Ovary (tissue), 9 donors: ENCODE data around the gene BCL7A. TPM values are rescaled to one million over a fixed set of nuclear protein-coding genes. Genes with fewer than 3 reads are reported as not detected.

Source experiments
- DNase-seq, 5 donors: peaks; one replicate each; pipeline ENCODE4 v3.0.0-alpha.2; 2019 to 2020
- H3K27ac ChIP-seq, 2 donors: fragments of 200-600 bp; one replicate each; pipeline versions ENCODE4 v1.5.1 to v1.8.0; 2019 to 2022
- H3K27me3 ChIP-seq: fragments of 200-600 bp; one replicate; pipeline ENCODE4 v1.8.0; 2022
- H3K36me3 ChIP-seq: fragments of 200-600 bp; sonication (generic); one replicate; pipeline ENCODE4 v1.5.1; 2019
- H3K4me1 ChIP-seq: one replicate; pipeline ENCODE4 v1.8.1; 2013; ENCODE audit warnings: mild to moderate bottlenecking, moderate library complexity; ENCODE audit not compliant: insufficient read depth
- H3K4me3 ChIP-seq: fragments of 200-600 bp; sonication (generic); one replicate; pipeline ENCODE4 v1.5.1; 2017
- H3K9me3 ChIP-seq, 2 donors: fragments of 200-600 bp in 1 of 2; sonication (generic) in 1 of 2; one replicate each; pipeline versions ENCODE4 v1.5.1 to v1.8.1; 2013 to 2019; ENCODE audit warnings: mild to moderate bottlenecking in 1 of 2, moderate library complexity in 1 of 2
- EP300 ChIP-seq: sonication (generic); formaldehyde crosslinking; IDR thresholded peaks from one replicate; pipeline ENCODE4 v1.6.1; 2017; ENCODE audit warnings: antibody characterized with exemption
- POLR2A ChIP-seq: fragments of 450-650 bp; IDR thresholded peaks from one replicate; pipeline ENCODE4 v1.6.1; 2017; ENCODE audit warnings: antibody characterized with exemption, mild to moderate bottlenecking, moderate library complexity
- WGBS, 3 donors: extraction: QIAGEN DNeasy Blood & Tissue Kit in 1 of 3; methylation state at CpG; one replicate each; pipeline versions ENCODE4 v1.1.5 to v1.1.7; 2013 to 2017; 5-methylcytosine and 5-hydroxymethylcytosine counted together
- intact Hi-C, 4 donors: fragments of 100-400 bp; cut with DNase I; formaldehyde crosslinking; loops; one replicate each; pipeline versions ENCODE4 v1.11.0 to v1.15.1; 2022 to 2023
- polyA plus RNA-seq, 2 donors: library from polyadenylated mRNA; stranded (reverse); fragments of 200-250 nt in 1 of 2; fragments of 350-450 nt in 1 of 2; fragmentation: Illumina TruSeq in 1 of 2; extraction: RNeasy Lipid Tissue Mini Kit (QIAGEN cat#74804) in 1 of 2; gene quantifications; one replicate each; pipeline ENCODE4 v1.2.3, GENCODE V29; 2013 to 2014
- total RNA-seq, 7 donors: library from RNA; depleted of rRNA in 2 of 7; stranded (reverse); fragments of >200 nt in 2 of 7; fragmentation: NEBNext Ultra II Directional in 3 of 7; extraction: Animal tissue kit (Norgen Biotek cat#: 25700) in 3 of 7; gene quantifications; one replicate each; pipeline versions ENCODE4 v1.1.0 to v1.2.4, GENCODE V29; 2016 to 2023
- TF ChIP-seq, protein P1 (sequence below), 3 donors: fragments of 450-650 bp in 2 of 3; fragments of 200-600 bp in 1 of 3; IDR thresholded peaks; one replicate each; pipeline versions ENCODE4 v1.5.1 to v1.8.0; 2016 to 2022; ENCODE audit warnings: antibody characterized with exemption in 3 of 3, mild to moderate bottlenecking in 1 of 3
- donor health status: DM: no; HTN: no; CAD: no; lungs with moderate emphysema.
- donor health status: DM: no; HTN: no; CAD: no.
- donor health status: Bipolar disorder and iron deficiency.
- donor health status: DM: yes; HTN: yes; CAD: no.
- donor health status: DM: no; HTN: no; CAD: no.
- donor health status: DM: yes; HTN: yes; CAD: no.

BCL7A gene
- total and polyA plus RNA-seq, 9 donors: 4.4 to 9.1 (median 6.4) TPM

DNA sequence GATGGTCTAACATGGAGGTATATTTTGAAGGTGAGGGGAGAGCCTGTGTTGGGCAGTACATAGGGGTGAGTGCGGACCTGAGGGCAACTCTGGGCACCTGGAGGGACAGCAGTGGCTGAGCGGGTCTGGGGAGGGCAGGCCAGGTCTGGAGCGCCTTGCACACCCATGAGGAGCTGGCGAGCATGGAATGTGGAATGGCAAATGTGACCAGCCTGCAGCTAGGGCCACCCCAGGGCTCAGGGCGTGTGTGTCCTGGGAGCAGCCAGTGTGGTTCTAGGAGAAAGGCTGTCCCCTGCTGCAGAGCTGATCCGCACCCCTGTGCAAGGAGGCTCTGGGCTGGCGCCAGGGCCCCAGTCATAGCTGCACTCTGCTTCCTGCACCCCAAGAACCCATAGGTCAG is 24.5 kb downstream of the BCL7A start:
- H3K9me3 ChIP-seq: no peaks in the 10 kb centered on the region
- peaks cover 6% of the 10 kb centered on the region for H3K4me1 ChIP-seq
- DNase-seq: no peak
- no peaks in the 10 kb centered on the region for H3K36me3 ChIP-seq
- no peak overlapping the region for H3K27ac ChIP-seq
- TF ChIP-seq, protein P1, sequence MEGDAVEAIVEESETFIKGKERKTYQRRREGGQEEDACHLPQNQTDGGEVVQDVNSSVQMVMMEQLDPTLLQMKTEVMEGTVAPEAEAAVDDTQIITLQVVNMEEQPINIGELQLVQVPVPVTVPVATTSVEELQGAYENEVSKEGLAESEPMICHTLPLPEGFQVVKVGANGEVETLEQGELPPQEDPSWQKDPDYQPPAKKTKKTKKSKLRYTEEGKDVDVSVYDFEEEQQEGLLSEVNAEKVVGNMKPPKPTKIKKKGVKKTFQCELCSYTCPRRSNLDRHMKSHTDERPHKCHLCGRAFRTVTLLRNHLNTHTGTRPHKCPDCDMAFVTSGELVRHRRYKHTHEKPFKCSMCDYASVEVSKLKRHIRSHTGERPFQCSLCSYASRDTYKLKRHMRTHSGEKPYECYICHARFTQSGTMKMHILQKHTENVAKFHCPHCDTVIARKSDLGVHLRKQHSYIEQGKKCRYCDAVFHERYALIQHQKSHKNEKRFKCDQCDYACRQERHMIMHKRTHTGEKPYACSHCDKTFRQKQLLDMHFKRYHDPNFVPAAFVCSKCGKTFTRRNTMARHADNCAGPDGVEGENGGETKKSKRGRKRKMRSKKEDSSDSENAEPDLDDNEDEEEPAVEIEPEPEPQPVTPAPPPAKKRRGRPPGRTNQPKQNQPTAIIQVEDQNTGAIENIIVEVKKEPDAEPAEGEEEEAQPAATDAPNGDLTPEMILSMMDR (IDR thresholded peaks at IDR 0.05): no peak
- no peak for TF ChIP-seq POLR2A
- 80 to 99% (median 96%) methylated on average over 7 of the region's 7 CpGs for whole genome bisulfite sequencing, 3 donors
- intact Hi-C loops: no loop called here
- H3K4me3 ChIP-seq: no peak overlapping the region
- no peaks in the 10 kb centered on the region for H3K27me3 ChIP-seq

DNA sequence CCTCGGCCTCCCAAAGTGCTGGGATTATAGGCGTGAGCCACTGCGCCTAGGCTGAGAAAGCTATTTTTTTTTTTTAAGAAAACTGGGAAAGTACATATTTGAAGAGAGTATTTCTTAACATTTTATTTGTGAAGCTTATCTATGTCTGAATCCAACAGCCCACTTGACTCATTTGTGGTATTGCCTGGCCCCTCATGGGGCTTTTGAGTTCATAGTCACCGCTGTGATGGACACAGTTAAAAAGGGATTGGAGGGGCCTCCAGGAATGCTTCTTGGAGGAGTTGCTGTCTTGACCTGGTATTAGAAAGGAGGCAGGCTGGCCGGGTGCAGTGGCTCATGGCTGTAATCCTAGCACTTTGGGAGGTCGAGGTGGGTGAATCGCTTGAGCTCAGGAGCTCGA is 26.5 kb downstream of the BCL7A start:
- Histone ChIP-seq H3K36me3 (no peaks in the 10 kb centered on the region), H3K4me3 (no peak overlapping the region), H3K4me1 (peaks cover 6% of the 10 kb centered on the region), H3K27ac (no peak overlapping the region), H3K9me3 (no peaks in the 10 kb centered on the region), H3K27me3 (no peaks in the 10 kb centered on the region)
- no peak for TF ChIP-seq EP300
- TF ChIP-seq POLR2A: no peak
- TF ChIP-seq, protein P1 (IDR thresholded peaks at IDR 0.05): no peak
- intact Hi-C loops: no loop called here
- no peak for DNase-seq
- 90 to 94% (median 92%) methylated on average over 8 of the region's 8 CpGs for WGBS, 3 donors

DNA sequence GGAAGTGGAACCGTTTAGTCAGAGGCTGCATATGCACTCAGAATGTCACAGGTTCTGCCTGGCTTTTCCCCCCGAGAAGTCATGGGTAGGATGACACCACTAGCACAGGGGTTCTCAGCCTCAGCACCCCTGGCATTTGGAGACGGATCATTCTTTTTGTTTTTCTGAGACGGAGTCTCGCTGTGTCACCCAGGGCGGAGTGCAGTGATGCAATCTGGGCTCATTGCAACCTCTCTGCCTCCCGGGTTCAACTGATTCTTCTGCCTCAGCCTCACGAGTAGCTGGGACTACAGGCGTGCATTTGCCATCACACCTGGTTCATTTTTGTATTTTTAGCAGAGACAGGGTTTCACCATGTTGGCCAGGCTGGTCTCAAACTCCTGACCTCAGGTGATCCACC is 28.1 kb downstream of the BCL7A start:
- no peak overlapping the region for H3K4me3 ChIP-seq
- no peak overlapping the region for H3K27ac ChIP-seq
- H3K36me3 ChIP-seq: no peaks in the 10 kb centered on the region
- no peaks in the 10 kb centered on the region for H3K27me3 ChIP-seq
- no peak for TF ChIP-seq POLR2A
- TF ChIP-seq, protein P1 (IDR thresholded peaks at IDR 0.05): no peak
- TF ChIP-seq EP300: no peak
- intact Hi-C loops: no loop called here
- H3K4me1 ChIP-seq: peaks cover 6% of the 10 kb centered on the region
- H3K9me3 ChIP-seq: no peaks in the 10 kb centered on the region
- DNase-seq: no peak
- 94 to 96% (median 95%) methylated on average over 9 of the region's 9 CpGs for WGBS, 3 donors

DNA sequence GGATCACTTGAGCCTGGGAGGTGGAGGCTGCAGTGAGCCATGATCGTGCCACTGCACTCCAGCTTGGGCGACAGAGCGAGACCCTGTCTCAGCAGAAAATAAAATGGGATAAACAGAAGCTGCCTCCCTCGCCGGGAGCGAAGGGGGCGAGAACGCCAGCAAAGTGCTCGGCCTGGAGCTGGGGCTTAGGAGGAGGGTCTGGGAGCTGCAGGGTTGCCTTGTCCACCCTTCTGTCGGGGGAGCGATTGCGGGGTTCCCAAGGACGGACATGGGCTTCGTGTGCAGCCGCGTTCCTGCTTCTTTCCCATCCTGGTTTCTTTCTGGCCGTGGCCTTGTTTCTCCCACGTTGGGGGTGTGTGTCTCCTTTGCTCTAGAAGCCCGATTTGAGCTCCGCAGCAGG is 29.0 kb downstream of the BCL7A start:
- H3K27ac ChIP-seq: peak overlapping the region; percentile 41 to 80
- TF ChIP-seq, protein P1 (IDR thresholded peaks at IDR 0.05): no peak
- TF ChIP-seq POLR2A (no peak), EP300 (no peak)
- intact Hi-C loops: no loop called here
- no peaks in the 10 kb centered on the region for H3K36me3 ChIP-seq
- DNase-seq: no peak
- 32 to 54% (median 39%) methylated on average over 20 of the region's 20 CpGs for WGBS, 3 donors
- peaks cover 6% of the 10 kb centered on the region for H3K4me1 ChIP-seq
- no peak overlapping the region for H3K4me3 ChIP-seq
- no peaks in the 10 kb centered on the region for H3K9me3 ChIP-seq
- H3K27me3 ChIP-seq: no peaks in the 10 kb centered on the region
